GM23338 (cell line): ENCODE data around the gene EID2. TPM values are rescaled to one million over a fixed set of nuclear protein-coding genes. Genes with fewer than 3 reads are reported as not detected.

Experiments used
- ATAC-seq: fragments of 200-7000 bp; cut with Tn5 transposase; 3 replicates; pipeline ENCODE4 v1.9.1; 2020
- DNase-seq: peaks from one replicate; pipeline ENCODE4 v3.0.0-alpha.2; 2015; ENCODE audit warnings: low spot score
- H2AFZ ChIP-seq: fragments of 200-600 bp; sonication (generic); 2 replicates; pipeline ENCODE4 v1.8.0; 2016; ENCODE audit warnings: antibody characterized with exemption, mild to moderate bottlenecking, moderate library complexity
- H3F3A ChIP-seq: fragments of 200-600 bp; sonication (generic); replicated peaks from 2 replicates; pipeline ENCODE4 v1.8.0; 2017; ENCODE audit warnings: antibody characterized with exemption, mixed run types, low read depth
- H3K27ac ChIP-seq: fragments of 200-600 bp; sonication (generic); 2 replicates; pipeline ENCODE4 v1.6.1; 2016; ENCODE audit warnings: low read depth
- H3K27me3 ChIP-seq: fragments of 200-600 bp; sonication (generic); 2 replicates; pipeline ENCODE4 v1.8.0; 2016; ENCODE audit warnings: mild to moderate bottlenecking, mixed run types, moderate library complexity; ENCODE audit not compliant: insufficient read depth
- H3K36me3 ChIP-seq: fragments of 200-600 bp; sonication (generic); 2 replicates; pipeline ENCODE4 v1.8.0; 2016; ENCODE audit warnings: mild to moderate bottlenecking; ENCODE audit not compliant: insufficient read depth
- H3K4me1 ChIP-seq: fragments of 200-600 bp; sonication (generic); 2 replicates; pipeline ENCODE4 v1.8.0; 2016; ENCODE audit warnings: mild to moderate bottlenecking, moderate library complexity; ENCODE audit not compliant: insufficient read depth
- H3K4me2 ChIP-seq: fragments of 200-600 bp; sonication (generic); 2 replicates; pipeline ENCODE4 v1.7.1; 2017; ENCODE audit warnings: mixed run types
- H3K4me3 ChIP-seq: fragments of 200-600 bp; sonication (generic); 2 replicates; pipeline ENCODE4 v1.6.1; 2016; ENCODE audit warnings: mixed run types
- H3K79me2 ChIP-seq: fragments of 200-600 bp; sonication (generic); replicated peaks from 2 replicates; pipeline ENCODE4 v1.8.0; 2017; ENCODE audit warnings: mild to moderate bottlenecking; ENCODE audit not compliant: insufficient read depth
- H3K9me2 ChIP-seq: fragments of 200-600 bp; sonication (generic); 2 replicates; pipeline ENCODE4 v1.8.0; 2017; ENCODE audit not compliant: insufficient read depth
- H4K20me1 ChIP-seq: fragments of 200-600 bp; sonication (generic); replicated peaks from 2 replicates; pipeline ENCODE4 v1.8.0; 2017; ENCODE audit warnings: mild to moderate bottlenecking; ENCODE audit not compliant: insufficient read depth
- H3K27ac Mint-ChIP-seq: 2 replicates; pipeline ENCODE4 v1.8.0; 2020; ENCODE audit warnings: inconsistent platforms, mild to moderate bottlenecking, moderate library complexity, mixed read lengths
- H3K27me3 Mint-ChIP-seq: 3 replicates; pipeline ENCODE4 v1.8.0; 2022; ENCODE audit warnings: low read depth, mild to moderate bottlenecking, moderate library complexity, mixed read lengths, inconsistent platforms; ENCODE audit not compliant: insufficient read depth, poor library complexity
- H3K36me3 Mint-ChIP-seq: 3 replicates; pipeline ENCODE4 v1.8.0; 2021; ENCODE audit warnings: low read depth, mild to moderate bottlenecking, inconsistent platforms, moderate library complexity, mixed read lengths
- H3K4me1 Mint-ChIP-seq: 3 replicates; pipeline ENCODE4 v1.8.0; 2020; ENCODE audit warnings: mild to moderate bottlenecking, inconsistent platforms, mixed read lengths
- H3K4me3 Mint-ChIP-seq: 3 replicates; pipeline ENCODE4 v1.8.0; 2021; ENCODE audit warnings: moderate library complexity, mild to moderate bottlenecking, inconsistent platforms, mixed read lengths
- H3K9me3 Mint-ChIP-seq: 3 replicates; pipeline ENCODE4 v1.8.0; 2020; ENCODE audit warnings: moderate library complexity, mild to moderate bottlenecking, inconsistent platforms, mixed read lengths
- CREB1 ChIP-seq: fragments of 250-450 bp; sonication (Bioruptor Pico); IDR thresholded peaks from 2 replicates; pipeline ENCODE4 v1.5.0; 2020; ENCODE audit warnings: low read depth, mild to moderate bottlenecking, moderate library complexity
- CTCF ChIP-seq, 2 experiments: fragments of 200-600 bp in 1 of 2; sonication (generic) in 1 of 2; conservative IDR thresholded peaks; 2 replicates each; pipeline versions ENCODE4 v1.5.1 to v1.6.1; 2016 to 2017; ENCODE audit warnings: antibody characterized with exemption in 2 of 2, low read depth in 2 of 2, mild to moderate bottlenecking in 2 of 2, moderate library complexity in 1 of 2
- ETS1 ChIP-seq: IDR thresholded peaks from 2 replicates; pipeline ENCODE4 v1.6.1; 2016; ENCODE audit warnings: antibody characterized with exemption
- EZH2phosphoT487 ChIP-seq: fragments of 200-600 bp; sonication (generic); IDR thresholded peaks from one replicate; pipeline ENCODE4 v1.8.1; 2018; ENCODE audit warnings: antibody characterized with exemption; ENCODE audit not compliant: unreplicated experiment
- NANOG ChIP-seq: IDR thresholded peaks from 2 replicates; pipeline ENCODE4 v1.6.1; 2016; ENCODE audit warnings: antibody characterized with exemption, borderline replicate concordance
- POLR2AphosphoS5 ChIP-seq: IDR thresholded peaks from 2 replicates; pipeline ENCODE4 v1.6.1; 2016; ENCODE audit warnings: antibody characterized with exemption, low read depth
- REST ChIP-seq: IDR thresholded peaks from one replicate; pipeline ENCODE4 v1.6.1; 2018; ENCODE audit warnings: antibody characterized with exemption; ENCODE audit not compliant: unreplicated experiment
- ZNF114 ChIP-seq: fragments of 250-450 bp; sonication (Bioruptor Pico); IDR thresholded peaks from 2 replicates; pipeline ENCODE4 v1.5.0; 2020; ENCODE audit warnings: mild to moderate bottlenecking, moderate library complexity
- polyA plus RNA-seq: library from polyadenylated mRNA; unstranded; fragments of >200 nt; fragmentation: Nextera tagmentation; extraction: Ambion mirVana; gene quantifications from 2 replicates; pipeline ENCODE4 v1.2.1, GENCODE V29; 2016
- total RNA-seq: library from RNA; depleted of rRNA; stranded (reverse); fragments of >200 nt; shearing (Covaris generic); gene quantifications from 2 replicates; pipeline ENCODE4 v1.2.3, GENCODE V29; 2014

The EID2 gene
- total and polyA plus RNA-seq, 2 experiments from 2014 or later: 24.4 to 25.2 TPM

- Histone ChIP-seq H3K9me2 (no peaks in the 10 kb centered on the region), H3K79me2 (no peaks in the 10 kb centered on the region), H3K4me3 (no peak overlapping the region), H3K4me2 (no peak overlapping the region), H3K4me1 (no peaks in the 10 kb centered on the region), H3F3A (no peaks in the 10 kb centered on the region), H3K27ac (no peak overlapping the region), H2AFZ (no peak overlapping the region), H3K36me3 (no peaks in the 10 kb centered on the region), H3K27me3 (0 out of 2 replicates have a peak, but pooled peaks cover 13% of the 10 kb centered on the region), H4K20me1 (no peaks in the 10 kb centered on the region)
- Mint-ChIP-seq H3K27me3 (no peaks in the 10 kb centered on the region), H3K27ac (no peak overlapping the region), H3K4me3 (no peak overlapping the region), H3K9me3 (peaks cover 5% of the 10 kb centered on the region; the same call in 2 of the 3 replicates), H3K4me1 (no peaks in the 10 kb centered on the region), H3K36me3 (no peaks in the 10 kb centered on the region)
- DNase-seq: no peak
- TF ChIP-seq ETS1: no peak
- TF ChIP-seq NANOG: no peak
- TF ChIP-seq CREB1 (CRISPR knock-in tag): no peak
- TF ChIP-seq POLR2AphosphoS5: no peak
- TF ChIP-seq ZNF114: no peak
- no peak for TF ChIP-seq EZH2phosphoT487
- TF ChIP-seq CTCF (conservative IDR thresholded peaks at IDR 0.05; ENCODE audit: low read depth in 2 of 2): no peak
- no peak for ATAC-seq
These were observed 28.6 kb upstream of the EID2 start for GRCh38 chr19:39568604-39569003.

- Mint-ChIP-seq H3K27ac (no peak overlapping the region), H3K9me3 (no peaks in the 10 kb centered on the region), H3K4me1 (no peaks in the 10 kb centered on the region), H3K4me3 (no peak overlapping the region), H3K27me3 (no peaks in the 10 kb centered on the region), H3K36me3 (no peaks in the 10 kb centered on the region)
- H3K4me3 ChIP-seq: no peak overlapping the region
- no peaks in the 10 kb centered on the region for H3K9me2 ChIP-seq
- no peaks in the 10 kb centered on the region for H4K20me1 ChIP-seq
- DNase-seq: peak; percentile 22
- H3K4me2 ChIP-seq: no peak overlapping the region
- ATAC-seq: no peak
- H3K27me3 ChIP-seq: 0 out of 2 replicates have a peak, but pooled peaks cover 13% of the 10 kb centered on the region
- H3F3A ChIP-seq: no peaks in the 10 kb centered on the region
- H3K36me3 ChIP-seq: no peaks in the 10 kb centered on the region
- TF ChIP-seq REST (peak; percentile 69), ZNF114 (no peak)
- no peaks in the 10 kb centered on the region for H3K79me2 ChIP-seq
- H3K27ac ChIP-seq: no peak overlapping the region
- no peaks in the 10 kb centered on the region for H3K4me1 ChIP-seq
- H2AFZ ChIP-seq: no peak overlapping the region
These were observed 26.1 kb upstream of the EID2 start for GRCh38 chr19:39566064-39566463.
